B cell (primary cell): ENCODE data around the gene ZNF106. TPM values are rescaled to one million over a fixed set of nuclear protein-coding genes. Genes with fewer than 3 reads are reported as not detected.

ENCODE experiments used
- ATAC-seq: fragments of 200-7000 bp; cut with Tn5 transposase; one replicate; pipeline ENCODE4 v1.10.0; 2021; ENCODE audit warnings: low read depth, mild to moderate bottlenecking, moderate number of reproducible peaks, moderate library complexity
- CTCF ChIA-PET: fragments of 350-600 bp; sonication (Branson Sonifier 250); formaldehyde crosslinking; loops from one replicate; lab custom pipeline; 2021; ENCODE audit warnings: antibody characterized with exemption, inconsistent platforms; lab: Charles Lee
- POLR2A ChIA-PET: fragments of 350-600 bp; sonication (Branson Sonifier 250); formaldehyde crosslinking; loops from one replicate; lab custom pipeline; 2021; ENCODE audit warnings: antibody characterized with exemption; lab: Charles Lee
- DNase-seq: peaks from one replicate; pipeline ENCODE4 v3.0.0; 2013
- H2AFZ ChIP-seq: 2 replicates; pipeline ENCODE4 v1.6.1; 2012; ENCODE audit warnings: mild to moderate bottlenecking, low read depth, low read length; ENCODE audit not compliant: insufficient read depth, poor library complexity, severe bottlenecking
- H3K27ac ChIP-seq, 2 donors: 1 replicate in 1 of 2; 2 replicates in 1 of 2; pipeline ENCODE4 v1.5.1; 2012 to 2013; ENCODE audit warnings: low read length in 2 of 2, mild to moderate bottlenecking in 2 of 2, moderate library complexity in 1 of 2
- H3K27me3 ChIP-seq, 4 experiments: fragments of 200-600 bp in 1 of 4; sonication (generic) in 1 of 4; replicated peaks in 1 of 4; 1 replicate in 2 of 4; 2 replicates in 2 of 4; pipeline versions ENCODE4 v1.6.1 to v1.7.0; 2013 to 2016; ENCODE audit warnings: low read length in 3 of 4, mild to moderate bottlenecking in 2 of 4, mixed read lengths in 1 of 4, moderate library complexity in 1 of 4; ENCODE audit not compliant: insufficient read depth in 4 of 4, control insufficient read depth in 3 of 4; ENCODE audit errors: control extremely low read depth in 1 of 4
- H3K36me3 ChIP-seq, 2 experiments: replicated peaks in 1 of 2; 1 replicate in 1 of 2; 2 replicates in 1 of 2; pipeline versions ENCODE4 v1.6.1 to v1.7.1; 2013; ENCODE audit warnings: low read length in 1 of 2; ENCODE audit not compliant: insufficient read depth in 2 of 2, control insufficient read depth in 1 of 2; ENCODE audit errors: control extremely low read depth in 1 of 2, extremely low read depth in 1 of 2
- H3K4me1 ChIP-seq, 2 donors: fragments of 200-600 bp in 1 of 2; sonication (generic) in 1 of 2; 1 replicate in 1 of 2; 2 replicates in 1 of 2; pipeline versions ENCODE4 v1.5.1 to v1.6.1; 2013 to 2017; ENCODE audit warnings: low read length in 2 of 2; ENCODE audit not compliant: control insufficient read depth in 2 of 2, insufficient read depth in 2 of 2
- H3K4me2 ChIP-seq: replicated peaks from 2 replicates; pipeline ENCODE3; 2012; ENCODE audit warnings: mild to moderate bottlenecking, low read depth, low read length; ENCODE audit not compliant: poor library complexity, severe bottlenecking
- H3K4me3 ChIP-seq, 5 experiments: fragments of 200-600 bp in 1 of 5; sonication (generic) in 1 of 5; 1 replicate in 3 of 5; 2 replicates in 2 of 5; pipeline versions ENCODE4 v1.5.1 to v1.7.0; 2011 to 2016; ENCODE audit warnings: low read length in 4 of 5, mild to moderate bottlenecking in 4 of 5, low read depth in 2 of 5, control low read depth in 1 of 5, moderate library complexity in 1 of 5; ENCODE audit not compliant: insufficient read depth in 1 of 5; ENCODE audit errors: control extremely low read depth in 1 of 5, extremely low read depth in 1 of 5
- H3K79me2 ChIP-seq: fragments of 200-600 bp; sonication (generic); one replicate; pipeline ENCODE4 v1.6.0; 2016; ENCODE audit warnings: low read length; ENCODE audit not compliant: control insufficient read depth, insufficient read depth
- H3K9ac ChIP-seq: fragments of 200-600 bp; sonication (generic); 2 replicates; pipeline ENCODE4 v1.6.1; 2017; ENCODE audit warnings: mild to moderate bottlenecking, low read length, moderate library complexity
- H3K9me3 ChIP-seq, 3 donors: one replicate each; pipeline versions ENCODE4 v1.6.1 to v1.7.1; 2013; ENCODE audit warnings: low read length in 2 of 3; ENCODE audit not compliant: control insufficient read depth in 2 of 3, insufficient read depth in 1 of 3; ENCODE audit errors: control extremely low read depth in 1 of 3
- H4K20me1 ChIP-seq: 2 replicates; pipeline ENCODE4 v1.6.0; 2012; ENCODE audit warnings: mild to moderate bottlenecking, low read length; ENCODE audit not compliant: insufficient read depth, control insufficient read depth, poor library complexity, severe bottlenecking
- H3K27ac Mint-ChIP-seq: one replicate; pipeline ENCODE4 v1.8.0; 2021; ENCODE audit warnings: mixed read lengths
- H3K27me3 Mint-ChIP-seq: one replicate; pipeline ENCODE4 v1.8.0; 2021; ENCODE audit warnings: mixed read lengths
- H3K4me1 Mint-ChIP-seq: one replicate; pipeline ENCODE4 v1.8.0; 2021; ENCODE audit warnings: mixed read lengths
- H3K4me3 Mint-ChIP-seq: one replicate; pipeline ENCODE4 v1.8.0; 2021; ENCODE audit warnings: mixed read lengths
- H3K9me3 Mint-ChIP-seq: one replicate; pipeline ENCODE4 v1.8.0; 2022; ENCODE audit warnings: mixed read lengths; ENCODE audit not compliant: insufficient read depth
- EZH2 ChIP-seq: IDR thresholded peaks from 2 replicates; pipeline ENCODE4 v1.6.1; 2012; ENCODE audit warnings: borderline replicate concordance, low read depth, mild to moderate bottlenecking, moderate library complexity, low read length; ENCODE audit not compliant: insufficient read depth, poor library complexity, severe bottlenecking
- WGBS: methylation state at CpG from one replicate; pipeline ENCODE4 v1.1.5; 2013; ENCODE audit warnings: missing lambda C conversion rate; ENCODE audit not compliant: insufficient coverage; 5-methylcytosine and 5-hydroxymethylcytosine counted together
- intact Hi-C: fragments of 100-400 bp; cut with micrococcal nuclease; formaldehyde crosslinking; loops from one replicate; pipeline ENCODE4 v1.10.0; 2022
- polyA plus RNA-seq: library from polyadenylated mRNA; depleted of rRNA; stranded (reverse); fragments of >200 nt; gene quantifications from 2 replicates; pipeline ENCODE4 v1.2.3, GENCODE V29; 2012
- total RNA-seq, 2 donors: library from RNA; stranded (reverse); fragments of 120-200 nt in 1 of 2; gene quantifications; 1 replicate in 1 of 2; 2 replicates in 1 of 2; pipeline versions ENCODE4 v1.2.3 to v1.2.4, GENCODE V29; 2013 to 2022
- TF ChIP-seq, protein P1 (sequence below): fragments of 200-600 bp; IDR thresholded peaks from one replicate; pipeline ENCODE4 v1.8.0; 2022; ENCODE audit warnings: antibody characterized with exemption, mild to moderate bottlenecking

Gene ZNF106
- total and polyA plus RNA-seq, 2 donors (not counting 1 experiment from before 2014, with no cell fraction given), result 10.1 to 51.4 TPM

DNA sequence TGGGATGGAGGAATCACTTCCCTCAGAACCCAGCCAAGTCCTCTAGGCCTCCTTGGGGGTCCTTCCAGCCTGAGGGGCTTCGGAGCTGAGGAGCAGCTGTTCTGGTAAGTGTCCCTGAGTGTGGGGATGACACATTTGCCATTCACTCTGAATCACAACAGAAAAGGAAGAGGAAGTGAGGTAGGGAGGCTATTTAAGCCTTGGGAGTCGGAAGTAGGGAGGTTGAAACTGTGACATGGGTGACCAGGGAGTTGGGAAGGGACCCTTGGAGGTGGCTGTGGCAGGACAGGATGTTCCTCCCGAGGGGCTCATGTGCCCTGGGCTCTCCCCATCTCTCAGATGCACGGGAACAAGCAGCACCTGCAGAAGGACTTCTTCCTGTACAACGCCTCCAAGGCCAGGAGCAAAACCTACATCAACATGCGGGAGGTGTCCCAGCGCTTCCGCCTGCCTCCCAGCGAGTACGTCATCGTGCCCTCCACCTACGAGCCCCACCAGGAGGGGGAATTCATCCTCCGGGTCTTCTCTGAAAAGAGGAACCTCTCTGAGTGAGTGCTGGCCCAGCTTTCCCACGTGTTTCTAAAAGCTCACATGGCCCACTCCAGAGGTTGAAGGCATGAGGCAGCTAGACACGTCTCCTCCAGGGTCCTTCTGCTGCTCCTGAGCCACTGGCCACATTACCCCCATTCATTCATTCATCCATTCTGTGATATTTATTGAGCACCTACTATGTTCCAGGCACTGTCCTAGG, 88.3 kb downstream of the ZNF106 start:
- ChIA-PET POLR2A (no interaction called here), CTCF (no interaction called here)
- ATAC-seq (no peak), DNase-seq (no peak)
- no peak overlapping the region for H3K4me3 Mint-ChIP-seq
- H3K27me3 Mint-ChIP-seq, result no peaks in the 10 kb centered on the region
- TF ChIP-seq, protein P1, sequence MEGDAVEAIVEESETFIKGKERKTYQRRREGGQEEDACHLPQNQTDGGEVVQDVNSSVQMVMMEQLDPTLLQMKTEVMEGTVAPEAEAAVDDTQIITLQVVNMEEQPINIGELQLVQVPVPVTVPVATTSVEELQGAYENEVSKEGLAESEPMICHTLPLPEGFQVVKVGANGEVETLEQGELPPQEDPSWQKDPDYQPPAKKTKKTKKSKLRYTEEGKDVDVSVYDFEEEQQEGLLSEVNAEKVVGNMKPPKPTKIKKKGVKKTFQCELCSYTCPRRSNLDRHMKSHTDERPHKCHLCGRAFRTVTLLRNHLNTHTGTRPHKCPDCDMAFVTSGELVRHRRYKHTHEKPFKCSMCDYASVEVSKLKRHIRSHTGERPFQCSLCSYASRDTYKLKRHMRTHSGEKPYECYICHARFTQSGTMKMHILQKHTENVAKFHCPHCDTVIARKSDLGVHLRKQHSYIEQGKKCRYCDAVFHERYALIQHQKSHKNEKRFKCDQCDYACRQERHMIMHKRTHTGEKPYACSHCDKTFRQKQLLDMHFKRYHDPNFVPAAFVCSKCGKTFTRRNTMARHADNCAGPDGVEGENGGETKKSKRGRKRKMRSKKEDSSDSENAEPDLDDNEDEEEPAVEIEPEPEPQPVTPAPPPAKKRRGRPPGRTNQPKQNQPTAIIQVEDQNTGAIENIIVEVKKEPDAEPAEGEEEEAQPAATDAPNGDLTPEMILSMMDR, result no peak
- H3K9me3 ChIP-seq, result peaks cover 0 to 2% (median 0%) of the 10 kb centered on the region in 3 donors
- no peaks in the 10 kb centered on the region for H3K4me1 ChIP-seq
- intact Hi-C loops, result no loop called here
- no peaks in the 10 kb centered on the region for H3K79me2 ChIP-seq
- H3K27ac Mint-ChIP-seq, result no peak overlapping the region
- no peaks in the 10 kb centered on the region for H4K20me1 ChIP-seq
- H3K4me2 ChIP-seq, result no peak overlapping the region
- no peak overlapping the region for H3K4me3 ChIP-seq
- no peak overlapping the region for H2AFZ ChIP-seq
- WGBS, result 92% methylated on average over 13 of the region's 15 CpGs
- H3K9ac ChIP-seq, result no peak overlapping the region
- H3K27ac ChIP-seq, result no peak overlapping the region
- H3K27me3 ChIP-seq, result no peaks in the 10 kb centered on the region
- peaks cover 2 to 30% of the 10 kb centered on the region in 2 experiments for H3K36me3 ChIP-seq
- no peaks in the 10 kb centered on the region for H3K9me3 Mint-ChIP-seq
- peaks cover 12% of the 10 kb centered on the region for H3K4me1 Mint-ChIP-seq

DNA sequence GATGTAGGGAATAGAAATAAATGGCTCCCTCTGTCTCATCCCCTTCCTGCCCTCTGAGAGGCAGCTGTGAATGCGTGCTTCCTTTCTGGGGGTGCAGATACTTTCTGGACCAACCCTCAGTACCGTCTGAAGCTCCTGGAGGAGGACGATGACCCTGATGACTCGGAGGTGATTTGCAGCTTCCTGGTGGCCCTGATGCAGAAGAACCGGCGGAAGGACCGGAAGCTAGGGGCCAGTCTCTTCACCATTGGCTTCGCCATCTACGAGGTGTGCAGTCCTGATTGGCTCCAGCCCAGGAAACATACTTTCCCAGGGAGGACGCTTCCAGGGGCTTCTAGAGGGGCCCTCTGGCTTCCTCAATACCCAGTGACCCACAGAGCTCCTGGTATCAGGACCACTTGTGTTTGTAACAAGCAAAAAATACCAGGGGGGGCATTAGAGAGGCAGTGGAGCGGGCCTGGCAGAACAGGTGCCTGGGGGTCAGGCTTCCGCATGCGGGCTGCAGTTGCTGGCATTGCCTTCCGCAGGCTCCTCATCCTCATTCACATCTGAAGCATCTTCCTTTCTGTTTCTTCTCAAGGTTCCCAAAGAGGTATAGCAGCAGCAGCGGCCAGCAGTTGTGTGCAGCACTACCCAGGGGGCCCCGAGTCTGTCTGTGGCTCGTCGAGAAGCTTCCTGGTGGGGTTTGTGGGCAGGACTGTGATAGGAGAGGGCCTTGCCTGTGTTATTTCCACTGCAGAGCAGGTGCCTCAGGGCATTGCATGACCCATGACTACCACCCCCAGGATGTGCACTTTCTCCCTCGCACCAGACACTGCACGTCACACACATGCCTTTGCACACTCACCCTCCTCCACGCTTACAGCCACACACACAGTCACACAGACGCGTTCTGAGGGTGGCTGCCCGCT, 89.1 kb downstream of the ZNF106 start:
- Histone ChIP-seq H3K79me2 (no peaks in the 10 kb centered on the region), H4K20me1 (no peaks in the 10 kb centered on the region), H3K9ac (no peak overlapping the region), H3K36me3 (peaks cover 2 to 30% of the 10 kb centered on the region in 2 experiments), H3K4me3 (no peak overlapping the region), H3K4me1 (no peaks in the 10 kb centered on the region), H3K4me2 (no peak overlapping the region), H3K27me3 (no peaks in the 10 kb centered on the region), H3K9me3 (peaks cover 0 to 2% (median 0%) of the 10 kb centered on the region in 3 donors), H2AFZ (no peak overlapping the region), H3K27ac (no peak overlapping the region)
- peak overlapping the region; percentile 10 for H3K4me3 Mint-ChIP-seq
- ChIA-PET CTCF (no interaction called here), POLR2A (interaction anchor here (0.6 kb wide), 1 partner anchor 14 kb away, joined by 3 read pairs; no protein-coding TSS in a partner anchor)
- DNase-seq (no peak), ATAC-seq (peak; percentile 36)
- 72% methylated on average over 22 of the region's 24 CpGs for WGBS
- H3K27ac Mint-ChIP-seq, result no peak overlapping the region
- H3K9me3 Mint-ChIP-seq, result no peaks in the 10 kb centered on the region
- H3K27me3 Mint-ChIP-seq, result no peaks in the 10 kb centered on the region
- no peak for TF ChIP-seq EZH2
- TF ChIP-seq, protein P1, result no peak
- H3K4me1 Mint-ChIP-seq, result peaks cover 12% of the 10 kb centered on the region
- intact Hi-C loops, result no loop called here
